ENCODE results near the gene RRP1.

Gene RRP1

GRCh38 chr21:43758811-43759210 lies 30.6 kb upstream of the RRP1 start:
- no peak for DNase-seq

GRCh38 chr21:43759651-43760050 lies 29.7 kb upstream of the RRP1 start:
- no peak for DNase-seq

DNA sequence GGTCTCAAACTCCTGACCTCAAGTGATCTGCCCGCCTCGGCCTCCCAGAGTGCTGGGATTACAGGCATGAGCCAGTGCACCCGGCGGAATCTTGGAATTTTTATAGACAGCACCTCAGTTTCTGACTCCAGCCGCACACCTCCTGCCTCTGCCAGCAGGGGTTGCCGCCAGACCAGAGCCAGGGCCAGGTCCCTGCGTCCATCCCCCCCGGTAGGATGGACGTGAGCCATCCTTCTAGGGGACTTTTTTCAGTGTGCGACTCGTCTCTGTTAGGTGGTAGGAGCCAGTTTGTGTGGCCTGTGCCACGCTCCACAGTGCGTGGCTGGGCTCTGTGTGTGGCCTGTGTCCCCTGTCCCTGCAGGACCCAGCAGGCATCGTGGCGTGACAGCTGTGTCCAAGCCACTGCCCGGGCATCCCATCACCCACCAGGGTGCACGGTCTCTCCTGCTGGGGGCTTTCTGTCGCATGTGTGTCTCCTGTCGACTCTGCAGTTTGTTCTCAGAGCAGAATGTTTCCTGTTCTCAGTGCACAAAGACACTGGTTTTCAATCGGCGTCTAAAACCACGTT lies 28.9 kb upstream of the RRP1 start:
- DNase-seq: no peak

- DNase-seq: no peak
These were observed 27.5 kb upstream of the RRP1 start for GRCh38 chr21:43761886-43762285.

GRCh38 chr21:43762303-43763128 lies 26.9 kb upstream of the RRP1 start:
- no peak for DNase-seq

GRCh38 chr21:43763901-43764523 lies 25.4 kb upstream of the RRP1 start:
- no peak for DNase-seq

- no peak for DNase-seq
These were observed 24.5 kb upstream of the RRP1 start for GRCh38 chr21:43764576-43765495.

GRCh38 chr21:43766734-43767497 lies 22.5 kb upstream of the RRP1 start:
- DNase-seq: no peak

GRCh38 chr21:43767498-43767983 lies 21.8 kb upstream of the RRP1 start:
- no peak for DNase-seq

DNA sequence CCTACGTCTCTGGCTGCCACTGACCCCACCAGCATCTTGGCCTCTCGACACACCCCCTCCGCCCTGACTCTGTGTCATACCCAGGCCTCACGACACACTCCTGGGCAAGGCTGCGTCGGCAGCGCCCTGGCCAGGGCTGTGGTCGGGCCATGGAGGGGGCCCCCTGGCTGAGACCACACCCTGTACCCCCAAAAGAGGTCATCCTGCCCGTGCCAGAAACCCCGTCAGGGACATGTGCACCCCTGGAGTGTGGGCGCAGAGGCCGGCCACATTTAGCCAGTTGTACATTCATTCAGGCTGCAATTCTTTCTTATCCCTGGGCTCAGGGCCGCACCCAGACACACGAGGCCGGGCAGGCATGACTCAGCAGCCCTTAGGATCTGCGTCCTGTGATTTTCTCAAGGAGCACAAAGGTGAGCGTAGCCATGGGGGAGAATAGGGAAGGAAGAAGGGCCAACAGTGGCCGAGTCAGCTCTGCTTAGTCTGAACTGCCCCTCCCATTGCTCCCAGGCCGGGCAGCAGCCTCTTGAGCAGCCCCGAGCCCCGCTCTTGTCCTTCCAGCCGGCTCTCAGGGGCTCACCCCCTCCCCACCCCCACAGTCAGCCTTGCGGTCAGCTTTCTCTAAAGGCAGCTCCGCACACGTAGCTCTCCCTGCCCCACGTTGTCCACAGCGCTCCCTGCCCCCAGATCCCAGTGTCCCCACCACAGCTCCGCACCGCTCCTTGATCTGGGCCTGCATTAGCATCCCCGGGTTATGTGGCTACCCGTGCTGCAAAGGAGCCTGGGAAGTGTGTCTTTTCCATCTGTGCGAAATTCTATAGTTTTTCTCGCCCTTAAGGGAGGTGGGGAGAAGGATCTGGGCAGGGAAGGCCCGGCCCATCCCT lies 21.2 kb upstream of the RRP1 start:
- DNase-seq: no peak

DNA sequence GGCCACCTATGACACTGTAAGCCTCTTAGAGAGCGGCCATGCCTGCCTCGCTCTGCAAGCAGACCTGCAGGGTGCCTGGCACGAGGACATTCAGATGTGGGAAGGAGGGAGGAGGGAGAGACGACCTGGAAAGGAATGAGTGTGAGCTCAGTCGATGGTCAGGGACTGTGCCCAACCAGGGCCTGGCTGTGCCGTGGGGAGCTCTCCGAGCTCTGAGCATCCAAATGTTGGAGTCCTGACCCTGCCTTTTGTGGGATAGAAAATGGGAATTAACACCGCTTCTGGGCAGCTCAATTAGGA lies 20.6 kb upstream of the RRP1 start:
- no peak for DNase-seq

- DNase-seq: no peak
These were observed 19.9 kb upstream of the RRP1 start for GRCh38 chr21:43769325-43769958.

GRCh38 chr21:43770066-43770655 lies 19.2 kb upstream of the RRP1 start:
- no peak for DNase-seq

- DNase-seq: no peak
These were observed 18.1 kb upstream of the RRP1 start for GRCh38 chr21:43771199-43771675.

- no peak for DNase-seq
These were observed 17.5 kb upstream of the RRP1 start for GRCh38 chr21:43771698-43772424.

DNA sequence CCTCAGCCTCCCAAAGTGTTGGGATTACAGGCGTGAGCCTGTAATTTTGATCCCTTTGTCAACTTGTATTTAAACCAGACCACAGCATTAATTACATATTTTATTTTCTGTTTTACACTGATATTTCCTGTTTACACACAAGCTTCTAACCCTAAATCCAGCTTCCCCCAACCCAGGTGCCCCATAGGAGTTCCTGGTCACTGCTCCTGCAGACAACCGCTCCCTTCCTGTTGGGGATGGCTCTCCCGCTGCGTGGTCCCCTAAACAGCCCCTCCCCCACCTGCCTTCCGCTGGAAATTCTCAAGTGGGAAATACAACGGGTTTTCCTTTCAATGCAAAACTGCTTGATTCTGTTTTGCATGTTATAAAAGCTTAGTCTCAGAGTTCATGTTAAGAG lies 17.0 kb upstream of the RRP1 start:
- DNase-seq: no peak

DNA sequence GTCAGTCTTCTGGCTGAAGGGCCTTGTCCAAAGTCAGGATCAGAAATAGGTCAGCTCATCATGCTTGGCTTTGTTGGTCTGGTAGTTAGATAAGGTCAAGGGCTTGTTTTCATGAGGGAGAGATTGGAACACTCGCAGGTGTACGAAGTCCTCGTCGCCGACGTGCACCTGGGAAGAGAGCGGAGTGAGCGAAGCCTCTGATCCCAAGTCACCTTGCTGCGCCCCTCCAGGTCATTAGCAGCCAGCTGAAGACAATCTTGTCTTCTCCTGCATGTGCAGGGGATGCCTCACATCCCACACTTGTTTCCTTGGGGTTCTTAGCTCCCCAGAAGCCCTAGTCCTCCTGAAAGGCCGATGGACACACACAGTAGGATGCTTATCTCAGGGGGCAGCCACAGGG lies 15.2 kb upstream of the RRP1 start:
- DNase-seq: no peak

GRCh38 chr21:43775190-43775589 lies 14.2 kb upstream of the RRP1 start:
- no peak for DNase-seq

DNA sequence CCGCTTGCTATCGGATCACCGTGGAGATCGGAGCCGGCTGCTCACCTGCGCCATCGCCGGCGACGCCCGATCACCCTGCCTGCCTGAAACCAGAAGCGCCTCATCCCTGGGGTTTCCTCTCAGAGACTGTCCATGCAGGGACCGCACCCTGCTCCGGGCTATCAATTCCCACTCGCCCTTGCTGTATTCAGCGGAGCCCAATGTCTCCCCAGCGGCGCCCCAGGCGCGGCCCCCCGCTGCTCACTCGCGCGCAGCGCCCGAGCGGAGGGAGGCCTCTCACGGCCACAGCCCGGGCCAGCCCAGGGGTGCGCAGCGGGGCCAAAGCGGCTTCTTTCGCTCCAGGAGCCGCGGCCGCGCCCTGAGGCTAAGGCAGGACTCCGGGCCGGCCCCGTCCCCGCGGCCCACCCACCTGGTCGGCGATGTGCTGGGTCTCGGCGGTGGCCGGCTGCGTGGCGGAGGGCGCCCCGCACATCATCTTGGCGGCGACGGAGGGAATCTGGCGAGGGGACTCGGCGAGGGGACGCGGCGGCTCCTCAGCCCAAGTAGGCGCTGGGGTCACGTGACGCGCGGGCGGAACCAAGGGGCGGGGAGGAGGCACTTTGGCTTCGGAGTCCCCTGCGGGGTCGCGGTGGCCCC lies 13.5 kb upstream of the RRP1 start, which contains the start of gene CSTB:
Gene CSTB, minus strand, starts transcription at position 514 of the 636 bp plus-strand sequence. Its CDS starts 39 bp downstream, at position 475.
- DNase-seq: peak; percentile 86
